Panc1 (cell line): ENCODE data around the gene TMEM130. TPM values are rescaled to one million over a fixed set of nuclear protein-coding genes. Genes with fewer than 3 reads are reported as not detected.

Experiments used
- ATAC-seq: fragments of 200-7000 bp; cut with Tn5 transposase; 2 replicates; pipeline ENCODE4 v1.9.1; 2020; ENCODE audit warnings: mild to moderate bottlenecking, moderate library complexity
- BruUV-seq: library from RNA; stranded (reverse); fragments of 400-500 nt; replicated peaks from 2 replicates; lab custom pipeline; 2021; lab: Mats Ljungman, UMichigan
- CTCF ChIA-PET: fragments of 300-600 bp; sonication (Branson Sonifier 250); formaldehyde crosslinking; loops from one replicate; lab custom pipeline; 2022; ENCODE audit warnings: antibody characterized with exemption; lab: Charles Lee
- POLR2A ChIA-PET: fragments of 300-600 bp; sonication (Branson Sonifier 250); formaldehyde crosslinking; loops from one replicate; lab custom pipeline; 2022; ENCODE audit warnings: antibody characterized with exemption; lab: Charles Lee
- DNase-seq: peaks from one replicate; pipeline ENCODE4 v3.0.0-alpha.2; 2010; ENCODE audit warnings: low read depth, low spot score
- H3K27ac ChIP-seq: 2 replicates; pipeline ENCODE4 v1.5.1; 2011; ENCODE audit warnings: mild to moderate bottlenecking, low read length, inconsistent platforms
- H3K27me3 ChIP-seq: fragments of 200-500 bp; sonication (Bioruptor generic); 2 replicates; pipeline ENCODE4 v1.6.0; 2014; ENCODE audit warnings: low read length, inconsistent platforms; ENCODE audit not compliant: control insufficient read depth, insufficient read depth
- H3K36me3 ChIP-seq: fragments of 200-500 bp; sonication (Bioruptor generic); 2 replicates; pipeline ENCODE4 v1.5.1; 2014; ENCODE audit warnings: inconsistent platforms, mild to moderate bottlenecking, low read length, moderate library complexity; ENCODE audit not compliant: control insufficient read depth, insufficient read depth
- H3K4me1 ChIP-seq: 2 replicates; pipeline ENCODE4 v1.5.1; 2011; ENCODE audit warnings: inconsistent platforms, mild to moderate bottlenecking, low read length, moderate library complexity; ENCODE audit not compliant: control insufficient read depth, insufficient read depth
- H3K4me3 ChIP-seq, 2 experiments: 2 replicates each; pipeline ENCODE4 v1.5.1; 2011 to 2012; ENCODE audit warnings: low read depth in 2 of 2, low read length in 2 of 2, mild to moderate bottlenecking in 2 of 2, inconsistent platforms in 1 of 2, moderate library complexity in 1 of 2
- H3K9me3 ChIP-seq: fragments of 200-500 bp; sonication (Bioruptor generic); 2 replicates; pipeline ENCODE4 v1.5.1; 2014; ENCODE audit warnings: low read depth, mild to moderate bottlenecking, inconsistent platforms, low read length, moderate library complexity; ENCODE audit not compliant: control insufficient read depth, insufficient read depth
- SIN3A ChIP-seq: IDR thresholded peaks from 2 replicates; pipeline ENCODE4 v1.6.1; 2012; ENCODE audit warnings: low read depth, mild to moderate bottlenecking, low read length, moderate library complexity, borderline replicate concordance; ENCODE audit not compliant: insufficient read depth
- TCF7L2 ChIP-seq: IDR thresholded peaks from 2 replicates; pipeline ENCODE4 v1.6.1; 2011; ENCODE audit warnings: mild to moderate bottlenecking, low read depth, low read length, inconsistent platforms
- in situ Hi-C: cut with HindIII; loops from 2 replicates; pipeline ENCODE4 v1.10.0; 2016; ENCODE audit warnings: low sequenced_read_pairs, low pct_unique_long_range_greater_than_20kb
- intact Hi-C: fragments of 100-400 bp; cut with micrococcal nuclease; formaldehyde crosslinking; loops from one replicate; pipeline ENCODE4 v1.10.0; 2022; ENCODE audit not compliant: unreplicated experiment
- total RNA-seq: library from RNA; stranded (reverse); gene quantifications from one replicate; pipeline ENCODE4 v1.2.1, GENCODE V29; 2021; ENCODE audit not compliant: unreplicated experiment
- TF ChIP-seq, protein P1 (sequence below): fragments of 450-650 bp; IDR thresholded peaks from 2 replicates; pipeline ENCODE4 v1.5.1; 2017; ENCODE audit warnings: mild to moderate bottlenecking
- TF ChIP-seq, protein P2 (sequence below), 2 experiments: IDR thresholded peaks; 2 replicates each; pipeline ENCODE4 v1.6.1; 2011 to 2012; ENCODE audit warnings: low read depth in 2 of 2, control low read depth in 1 of 2, low read length in 1 of 2, mild to moderate bottlenecking in 1 of 2, moderate library complexity in 1 of 2; ENCODE audit not compliant: insufficient read depth in 1 of 2

The TMEM130 gene
- total RNA-seq, 1 experiment from 2014 or later = 0.41 TPM

DNA sequence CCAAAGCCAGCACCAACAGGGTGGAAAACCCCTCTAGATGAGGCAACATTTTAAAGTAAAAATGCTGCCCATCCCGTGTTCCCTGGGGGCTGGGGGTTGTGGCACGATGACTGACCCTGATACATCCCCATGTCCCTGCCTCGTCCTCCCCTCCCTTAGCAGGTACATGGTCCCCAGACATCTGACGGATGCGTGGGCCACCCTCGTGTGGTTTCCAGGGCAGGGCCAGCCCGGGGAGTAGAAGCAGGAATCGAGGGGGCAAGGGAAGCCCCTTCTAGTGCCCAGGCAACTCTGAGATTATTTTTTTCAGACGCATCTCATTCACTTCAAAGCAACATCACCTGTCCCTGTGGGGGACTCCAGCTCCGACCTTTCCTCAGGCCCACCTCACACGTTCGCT lies 3.5 kb downstream of the TMEM130 start:
- no peak overlapping the region for H3K4me3 ChIP-seq
- no peaks in the 10 kb centered on the region for H3K36me3 ChIP-seq
- ATAC-seq (no peak), DNase-seq (no peak)
- peaks cover 7% of the 10 kb centered on the region for H3K27me3 ChIP-seq
- in situ Hi-C loops = no loop called here
- intact Hi-C loops = no loop called here
- POLR2A ChIA-PET = no interaction called here
- no TSS peak for BruUV-seq
- H3K27ac ChIP-seq = no peak overlapping the region
- H3K4me1 ChIP-seq = no peaks in the 10 kb centered on the region
- TF ChIP-seq, protein P1, sequence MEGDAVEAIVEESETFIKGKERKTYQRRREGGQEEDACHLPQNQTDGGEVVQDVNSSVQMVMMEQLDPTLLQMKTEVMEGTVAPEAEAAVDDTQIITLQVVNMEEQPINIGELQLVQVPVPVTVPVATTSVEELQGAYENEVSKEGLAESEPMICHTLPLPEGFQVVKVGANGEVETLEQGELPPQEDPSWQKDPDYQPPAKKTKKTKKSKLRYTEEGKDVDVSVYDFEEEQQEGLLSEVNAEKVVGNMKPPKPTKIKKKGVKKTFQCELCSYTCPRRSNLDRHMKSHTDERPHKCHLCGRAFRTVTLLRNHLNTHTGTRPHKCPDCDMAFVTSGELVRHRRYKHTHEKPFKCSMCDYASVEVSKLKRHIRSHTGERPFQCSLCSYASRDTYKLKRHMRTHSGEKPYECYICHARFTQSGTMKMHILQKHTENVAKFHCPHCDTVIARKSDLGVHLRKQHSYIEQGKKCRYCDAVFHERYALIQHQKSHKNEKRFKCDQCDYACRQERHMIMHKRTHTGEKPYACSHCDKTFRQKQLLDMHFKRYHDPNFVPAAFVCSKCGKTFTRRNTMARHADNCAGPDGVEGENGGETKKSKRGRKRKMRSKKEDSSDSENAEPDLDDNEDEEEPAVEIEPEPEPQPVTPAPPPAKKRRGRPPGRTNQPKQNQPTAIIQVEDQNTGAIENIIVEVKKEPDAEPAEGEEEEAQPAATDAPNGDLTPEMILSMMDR = no peak
- no peak for TF ChIP-seq TCF7L2
- CTCF ChIA-PET = no interaction called here
- no peaks in the 10 kb centered on the region for H3K9me3 ChIP-seq

DNA sequence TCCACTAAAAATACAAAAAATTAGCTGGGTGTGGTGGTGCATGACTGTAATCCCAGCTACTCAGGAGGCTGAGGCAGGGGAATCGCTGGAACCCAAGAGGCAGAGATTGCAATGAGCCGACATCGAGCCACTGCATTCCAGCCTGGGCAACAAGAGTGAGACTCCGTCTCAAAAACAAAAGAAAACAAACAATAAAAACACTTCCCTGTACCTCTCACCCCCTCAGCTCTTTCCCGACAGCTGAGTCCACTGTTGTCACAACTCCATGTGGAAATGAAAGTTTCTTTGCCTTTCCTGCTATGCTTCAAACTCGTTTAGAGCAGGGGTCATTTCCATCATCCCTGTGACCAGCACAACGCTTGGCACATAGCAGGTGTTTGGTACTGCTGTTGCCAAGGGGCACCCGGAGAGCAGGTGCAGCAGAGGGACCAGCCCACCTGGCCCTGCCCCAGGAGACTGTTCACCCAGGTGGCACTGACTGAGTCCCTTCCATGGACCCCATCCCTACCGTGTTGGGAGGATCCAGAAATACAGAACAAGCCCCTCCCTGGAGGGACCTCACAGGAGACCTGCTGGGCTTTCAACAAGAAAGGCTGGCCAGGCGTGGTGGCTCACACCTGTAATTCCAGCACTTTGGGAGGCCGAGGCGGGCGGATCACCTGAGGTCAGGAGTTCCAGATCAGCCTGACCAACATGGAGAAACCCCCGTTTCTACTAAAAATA lies 4.9 kb downstream of the TMEM130 start:
- H3K27ac ChIP-seq = no peak overlapping the region
- POLR2A ChIA-PET = no interaction called here
- H3K9me3 ChIP-seq = no peaks in the 10 kb centered on the region
- in situ Hi-C loops = no loop called here
- H3K27me3 ChIP-seq = peaks cover 7% of the 10 kb centered on the region
- CTCF ChIA-PET = no interaction called here
- TF ChIP-seq, protein P2, sequence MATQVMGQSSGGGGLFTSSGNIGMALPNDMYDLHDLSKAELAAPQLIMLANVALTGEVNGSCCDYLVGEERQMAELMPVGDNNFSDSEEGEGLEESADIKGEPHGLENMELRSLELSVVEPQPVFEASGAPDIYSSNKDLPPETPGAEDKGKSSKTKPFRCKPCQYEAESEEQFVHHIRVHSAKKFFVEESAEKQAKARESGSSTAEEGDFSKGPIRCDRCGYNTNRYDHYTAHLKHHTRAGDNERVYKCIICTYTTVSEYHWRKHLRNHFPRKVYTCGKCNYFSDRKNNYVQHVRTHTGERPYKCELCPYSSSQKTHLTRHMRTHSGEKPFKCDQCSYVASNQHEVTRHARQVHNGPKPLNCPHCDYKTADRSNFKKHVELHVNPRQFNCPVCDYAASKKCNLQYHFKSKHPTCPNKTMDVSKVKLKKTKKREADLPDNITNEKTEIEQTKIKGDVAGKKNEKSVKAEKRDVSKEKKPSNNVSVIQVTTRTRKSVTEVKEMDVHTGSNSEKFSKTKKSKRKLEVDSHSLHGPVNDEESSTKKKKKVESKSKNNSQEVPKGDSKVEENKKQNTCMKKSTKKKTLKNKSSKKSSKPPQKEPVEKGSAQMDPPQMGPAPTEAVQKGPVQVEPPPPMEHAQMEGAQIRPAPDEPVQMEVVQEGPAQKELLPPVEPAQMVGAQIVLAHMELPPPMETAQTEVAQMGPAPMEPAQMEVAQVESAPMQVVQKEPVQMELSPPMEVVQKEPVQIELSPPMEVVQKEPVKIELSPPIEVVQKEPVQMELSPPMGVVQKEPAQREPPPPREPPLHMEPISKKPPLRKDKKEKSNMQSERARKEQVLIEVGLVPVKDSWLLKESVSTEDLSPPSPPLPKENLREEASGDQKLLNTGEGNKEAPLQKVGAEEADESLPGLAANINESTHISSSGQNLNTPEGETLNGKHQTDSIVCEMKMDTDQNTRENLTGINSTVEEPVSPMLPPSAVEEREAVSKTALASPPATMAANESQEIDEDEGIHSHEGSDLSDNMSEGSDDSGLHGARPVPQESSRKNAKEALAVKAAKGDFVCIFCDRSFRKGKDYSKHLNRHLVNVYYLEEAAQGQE (IDR thresholded peaks at IDR 0.05; ENCODE audit: insufficient read depth in 1 of 2, low read depth in 2 of 2, low read length in 1 of 2) = no peak
- TF ChIP-seq, protein P1 = no peak
- TF ChIP-seq SIN3A = no peak
- H3K36me3 ChIP-seq = no peaks in the 10 kb centered on the region
- intact Hi-C loops = no loop called here
- H3K4me3 ChIP-seq = no peak overlapping the region
- BruUV-seq = no TSS peak
- no peak for DNase-seq
- H3K4me1 ChIP-seq = no peaks in the 10 kb centered on the region
- ATAC-seq = no peak
